K562 (cell line): Measurements from ENCODE around the gene NOCT. TPM values are rescaled to one million over a fixed set of nuclear protein-coding genes. Genes with fewer than 3 reads are reported as not detected.

ENCODE experiments used
- CHD2 ChIP-seq: IDR thresholded peaks from 2 replicates; pipeline ENCODE4 v1.6.1; 2011; ENCODE audit warnings: low read depth, low read length
- MEIS2 ChIP-seq: fragments of 450-650 bp; IDR thresholded peaks from 2 replicates; pipeline ENCODE4 v1.6.1; 2014; ENCODE audit warnings: mild to moderate bottlenecking; ENCODE audit not compliant: partially characterized antibody
- polyA plus RNA-seq, 8 experiments: library from polyadenylated mRNA; depleted of rRNA in 4 of 8; stranded (reverse) in 5 of 8; unstranded in 3 of 8; fragments of >200 nt; fragmentation: Nextera tagmentation in 2 of 8; fragmentation: Illumina TruSeq in 1 of 8; extraction: Ambion mirVana in 2 of 8; extraction: Trizol in 1 of 8; gene quantifications; 2 replicates each; pipeline versions ENCODE4 v1.2.1 to v1.2.3, GENCODE V29; 2011 to 2014; ENCODE audit warnings: inconsistent platforms in 1 of 8, missing spikeins in 1 of 8
- total RNA-seq, 7 experiments: library from RNA; depleted of rRNA in 6 of 7; stranded (reverse); fragments of >200 nt in 6 of 7; fragmentation: Illumina TruSeq in 2 of 7; extraction: Trizol in 2 of 7; gene quantifications; 2 replicates each; pipeline versions ENCODE4 v1.2.1 to v1.2.3, GENCODE V29; 2011 to 2021; ENCODE audit warnings: low replicate concordance in 1 of 7
- TF ChIP-seq, protein P1 (sequence below): fragments of 450-650 bp; IDR thresholded peaks from 2 replicates; pipeline ENCODE4 v1.6.1; 2017; ENCODE audit warnings: antibody characterized with exemption
- TF ChIP-seq, protein P2 (sequence below), 2 experiments: fragments of 450-650 bp; IDR thresholded peaks; 2 replicates each; pipeline ENCODE4 v1.6.1; 2018; ENCODE audit warnings: mild to moderate bottlenecking in 2 of 2, low read depth in 1 of 2; ENCODE audit not compliant: partially characterized antibody in 2 of 2

NOCT gene
- total and polyA plus RNA-seq, 9 of the 15 experiments (the other 6 are each of a cell fraction or from before 2014, with no cell fraction given): 1.3 to 20.2 (median 11.1) TPM

DNA sequence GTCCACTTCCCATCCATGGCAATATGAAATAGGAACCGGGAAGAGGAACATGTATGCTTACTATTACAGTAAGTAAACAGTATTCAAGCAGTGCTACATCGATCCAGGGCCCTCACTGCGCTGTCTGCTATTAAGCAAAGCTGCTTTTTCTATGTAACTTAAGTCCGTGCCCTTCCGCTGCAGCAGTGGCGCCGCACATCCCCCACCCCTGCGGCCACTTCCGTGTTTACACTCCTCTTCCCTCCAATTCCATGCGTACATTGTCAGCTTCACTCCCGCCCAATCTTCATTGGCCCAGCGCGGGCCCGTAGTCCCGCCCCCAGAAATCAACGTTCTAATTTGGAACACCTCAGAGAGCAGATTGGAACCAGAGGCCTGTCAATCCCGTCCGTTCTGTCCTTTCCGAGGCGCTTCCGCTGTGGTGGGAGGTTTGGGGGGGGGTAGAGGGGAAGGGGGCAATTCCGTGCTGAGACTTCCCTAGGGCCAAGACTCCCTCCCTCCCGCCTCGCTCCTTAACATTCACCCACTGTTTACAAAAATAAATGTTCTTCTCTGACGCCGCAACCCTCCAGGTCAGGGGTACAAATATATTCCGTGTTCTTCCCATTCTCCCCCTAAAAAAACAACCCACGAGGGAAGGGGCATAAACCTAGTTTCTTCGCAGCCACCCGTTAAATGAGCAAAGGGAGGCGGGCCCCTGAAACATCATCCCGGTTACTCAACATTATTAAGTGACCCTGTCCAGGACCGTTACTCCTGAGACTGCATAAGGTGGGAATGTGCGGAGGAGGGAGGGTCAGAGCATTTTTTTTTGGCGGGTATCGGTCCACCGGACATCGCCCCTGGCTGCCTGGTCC, 67.4 kb downstream of the NOCT start (continued):
- TF ChIP-seq, protein P1, sequence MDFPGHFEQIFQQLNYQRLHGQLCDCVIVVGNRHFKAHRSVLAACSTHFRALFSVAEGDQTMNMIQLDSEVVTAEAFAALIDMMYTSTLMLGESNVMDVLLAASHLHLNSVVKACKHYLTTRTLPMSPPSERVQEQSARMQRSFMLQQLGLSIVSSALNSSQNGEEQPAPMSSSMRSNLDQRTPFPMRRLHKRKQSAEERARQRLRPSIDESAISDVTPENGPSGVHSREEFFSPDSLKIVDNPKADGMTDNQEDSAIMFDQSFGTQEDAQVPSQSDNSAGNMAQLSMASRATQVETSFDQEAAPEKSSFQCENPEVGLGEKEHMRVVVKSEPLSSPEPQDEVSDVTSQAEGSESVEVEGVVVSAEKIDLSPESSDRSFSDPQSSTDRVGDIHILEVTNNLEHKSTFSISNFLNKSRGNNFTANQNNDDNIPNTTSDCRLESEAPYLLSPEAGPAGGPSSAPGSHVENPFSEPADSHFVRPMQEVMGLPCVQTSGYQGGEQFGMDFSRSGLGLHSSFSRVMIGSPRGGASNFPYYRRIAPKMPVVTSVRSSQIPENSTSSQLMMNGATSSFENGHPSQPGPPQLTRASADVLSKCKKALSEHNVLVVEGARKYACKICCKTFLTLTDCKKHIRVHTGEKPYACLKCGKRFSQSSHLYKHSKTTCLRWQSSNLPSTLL: no peak
- TF ChIP-seq MEIS2: peak; percentile 60
- TF ChIP-seq, protein P2, sequence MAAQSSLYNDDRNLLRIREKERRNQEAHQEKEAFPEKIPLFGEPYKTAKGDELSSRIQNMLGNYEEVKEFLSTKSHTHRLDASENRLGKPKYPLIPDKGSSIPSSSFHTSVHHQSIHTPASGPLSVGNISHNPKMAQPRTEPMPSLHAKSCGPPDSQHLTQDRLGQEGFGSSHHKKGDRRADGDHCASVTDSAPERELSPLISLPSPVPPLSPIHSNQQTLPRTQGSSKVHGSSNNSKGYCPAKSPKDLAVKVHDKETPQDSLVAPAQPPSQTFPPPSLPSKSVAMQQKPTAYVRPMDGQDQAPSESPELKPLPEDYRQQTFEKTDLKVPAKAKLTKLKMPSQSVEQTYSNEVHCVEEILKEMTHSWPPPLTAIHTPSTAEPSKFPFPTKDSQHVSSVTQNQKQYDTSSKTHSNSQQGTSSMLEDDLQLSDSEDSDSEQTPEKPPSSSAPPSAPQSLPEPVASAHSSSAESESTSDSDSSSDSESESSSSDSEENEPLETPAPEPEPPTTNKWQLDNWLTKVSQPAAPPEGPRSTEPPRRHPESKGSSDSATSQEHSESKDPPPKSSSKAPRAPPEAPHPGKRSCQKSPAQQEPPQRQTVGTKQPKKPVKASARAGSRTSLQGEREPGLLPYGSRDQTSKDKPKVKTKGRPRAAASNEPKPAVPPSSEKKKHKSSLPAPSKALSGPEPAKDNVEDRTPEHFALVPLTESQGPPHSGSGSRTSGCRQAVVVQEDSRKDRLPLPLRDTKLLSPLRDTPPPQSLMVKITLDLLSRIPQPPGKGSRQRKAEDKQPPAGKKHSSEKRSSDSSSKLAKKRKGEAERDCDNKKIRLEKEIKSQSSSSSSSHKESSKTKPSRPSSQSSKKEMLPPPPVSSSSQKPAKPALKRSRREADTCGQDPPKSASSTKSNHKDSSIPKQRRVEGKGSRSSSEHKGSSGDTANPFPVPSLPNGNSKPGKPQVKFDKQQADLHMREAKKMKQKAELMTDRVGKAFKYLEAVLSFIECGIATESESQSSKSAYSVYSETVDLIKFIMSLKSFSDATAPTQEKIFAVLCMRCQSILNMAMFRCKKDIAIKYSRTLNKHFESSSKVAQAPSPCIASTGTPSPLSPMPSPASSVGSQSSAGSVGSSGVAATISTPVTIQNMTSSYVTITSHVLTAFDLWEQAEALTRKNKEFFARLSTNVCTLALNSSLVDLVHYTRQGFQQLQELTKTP (IDR thresholded peaks at IDR 0.05; ENCODE audit: low read depth in 1 of 2, partially characterized antibody in 2 of 2): peak in 1 of 2 experiments; percentile 57
- peak; percentile 74 for TF ChIP-seq CHD2
